ENCODE measurements around the gene GTPBP1. TPM values are rescaled to one million over a fixed set of nuclear protein-coding genes. Genes with fewer than 3 reads are reported as not detected.

The GTPBP1 gene
- polyA plus RNA-seq, 3 donors, result 6.7 to 41.4 (median 12.7) TPM

DNA sequence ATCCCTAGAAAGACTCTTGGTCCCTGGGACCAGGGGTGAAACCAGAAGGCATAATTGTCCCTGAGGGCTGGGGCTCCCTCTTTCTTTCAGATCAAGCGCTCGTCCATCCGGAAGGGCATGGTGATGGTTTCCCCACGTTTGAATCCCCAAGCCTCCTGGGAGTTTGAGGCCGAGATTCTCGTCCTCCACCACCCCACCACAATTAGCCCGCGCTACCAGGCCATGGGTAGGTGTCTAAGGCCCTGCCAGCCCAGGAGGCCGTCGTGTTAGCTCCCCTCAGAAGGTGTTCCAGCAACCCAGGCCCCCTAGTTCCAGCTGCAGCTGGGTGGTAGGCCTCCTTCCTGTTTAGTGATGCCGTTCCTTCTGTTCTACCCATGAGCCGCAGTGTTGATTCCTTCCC, 21.4 kb downstream of the GTPBP1 start:
- TF ChIP-seq CTCF (IDR thresholded peaks at IDR 0.05), result no peak
- H3K36me3 ChIP-seq (replicated peaks in 1 of 2; ENCODE audit: control insufficient read depth in 1 of 2, insufficient read depth in 2 of 2, low read length in 2 of 2), result peaks cover 87 to 100% of the 10 kb centered on the region in 2 donors
- Mint-ChIP-seq H3K27me3 (ENCODE audit: low read depth in 3 of 3) (peaks cover 0 to 3% (median 0%) of the 10 kb centered on the region in 3 donors), H3K27ac (peak overlapping the region in 2 of 7 donors; percentile 68 to 77), H3K9me3 (no peaks in the 10 kb centered on the region), H3K4me3 (no peak overlapping the region), H3K36me3 (peaks cover 86 to 97% of the 10 kb centered on the region in 2 donors), H3K4me1 (no peaks in the 10 kb centered on the region)
- H3K4me2 ChIP-seq (replicated peaks; ENCODE audit: extremely low read depth, low read length, poor library complexity, severe bottlenecking), result no peak overlapping the region
- H3K9ac ChIP-seq (ENCODE audit: insufficient read depth, low read length, poor library complexity, severe bottlenecking), result no peak overlapping the region
- 93% methylated on average over 12 of the region's 12 CpGs for WGBS (ENCODE audit: insufficient coverage)
- H3K4me1 ChIP-seq (ENCODE audit: control insufficient read depth in 1 of 2, insufficient read depth in 2 of 2, low read length in 2 of 2), result no peaks in the 10 kb centered on the region
- H3K79me2 ChIP-seq (ENCODE audit: insufficient read depth, low read length), result no peaks in the 10 kb centered on the region
- H4K20me1 ChIP-seq (ENCODE audit: insufficient read depth, low read length), result peaks cover 77% of the 10 kb centered on the region
- intact Hi-C loops (cut with micrococcal nuclease), result no loop called here
- no peak overlapping the region for H2AFZ ChIP-seq (ENCODE audit: insufficient read depth, low read depth, low read length, poor library complexity, severe bottlenecking)
- H3K27me3 ChIP-seq (ENCODE audit: control insufficient read depth in 2 of 2, insufficient read depth in 2 of 2, low read length in 2 of 2), result no peaks in the 10 kb centered on the region
- no peaks in the 10 kb centered on the region for H3K9me3 ChIP-seq (replicated peaks in 1 of 2; ENCODE audit: control insufficient read depth in 1 of 2, insufficient read depth in 1 of 2, low read length in 2 of 2)
- no peak for DNase-seq
- no peak overlapping the region for H3K27ac ChIP-seq (ENCODE audit: low read depth in 1 of 2, low read length in 2 of 2)
- no peak overlapping the region for H3K4me3 ChIP-seq (replicated peaks in 1 of 3; ENCODE audit: low read depth in 2 of 3, low read length in 3 of 3)

DNA sequence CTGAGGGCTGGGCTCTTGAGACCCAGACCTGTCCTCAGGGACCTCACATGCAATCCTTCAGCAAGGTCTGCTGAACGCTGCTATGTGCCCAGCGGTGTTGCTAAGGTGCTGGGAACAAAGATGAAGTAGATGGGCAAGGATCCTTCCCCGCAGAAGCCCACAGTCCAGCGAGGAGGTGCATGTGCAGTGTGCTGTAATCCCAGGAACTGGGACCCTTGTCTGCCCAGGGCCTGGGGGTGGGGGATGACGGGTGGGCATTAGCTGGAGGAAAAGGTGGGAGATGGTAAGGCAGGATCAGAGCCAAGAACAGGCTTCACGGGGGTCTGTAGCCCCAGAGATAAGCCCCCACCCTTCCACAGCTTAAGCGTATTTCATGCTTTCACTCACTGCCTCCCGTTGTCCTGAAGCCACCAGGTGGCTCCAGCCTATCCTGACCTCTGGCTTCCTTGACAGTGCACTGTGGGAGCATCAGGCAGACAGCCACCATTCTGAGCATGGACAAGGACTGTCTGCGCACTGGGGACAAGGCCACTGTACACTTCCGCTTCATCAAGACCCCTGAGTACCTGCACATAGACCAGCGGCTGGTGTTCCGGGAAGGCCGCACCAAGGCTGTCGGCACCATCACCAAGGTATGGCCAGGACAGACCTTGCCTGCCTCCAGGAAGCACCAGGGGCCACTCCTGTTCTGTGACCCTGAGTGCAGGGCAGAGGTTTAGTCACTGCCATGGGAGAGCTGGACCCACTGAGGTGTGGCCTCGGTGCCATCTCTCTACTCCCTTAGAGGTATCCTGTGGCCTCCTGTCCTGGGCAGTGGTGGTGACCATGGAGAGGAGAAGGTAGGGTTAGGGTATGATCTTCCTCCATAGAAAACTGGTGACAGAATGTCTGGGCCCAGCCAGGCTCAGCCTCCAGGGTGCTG, 22.0 kb downstream of the GTPBP1 start:
- no peak overlapping the region for H3K27ac ChIP-seq (ENCODE audit: low read depth in 1 of 2, low read length in 2 of 2)
- Mint-ChIP-seq H3K9me3 (no peaks in the 10 kb centered on the region), H3K4me1 (no peaks in the 10 kb centered on the region), H3K36me3 (peaks cover 82 to 91% of the 10 kb centered on the region in 2 donors), H3K27ac (peak overlapping the region in 3 of 7 donors; percentile 26 to 68 (median 63)), H3K4me3 (no peak overlapping the region), H3K27me3 (ENCODE audit: low read depth in 3 of 3) (peaks cover 0 to 3% (median 0%) of the 10 kb centered on the region in 3 donors)
- 99% methylated on average over 14 of the region's 15 CpGs for WGBS (ENCODE audit: insufficient coverage)
- no peak overlapping the region for H2AFZ ChIP-seq (ENCODE audit: insufficient read depth, low read depth, low read length, poor library complexity, severe bottlenecking)
- no peaks in the 10 kb centered on the region for H3K4me1 ChIP-seq (ENCODE audit: control insufficient read depth in 1 of 2, insufficient read depth in 2 of 2, low read length in 2 of 2)
- H3K4me3 ChIP-seq (replicated peaks in 1 of 3; ENCODE audit: low read depth in 2 of 3, low read length in 3 of 3), result no peak overlapping the region
- H3K36me3 ChIP-seq (replicated peaks in 1 of 2; ENCODE audit: control insufficient read depth in 1 of 2, insufficient read depth in 2 of 2, low read length in 2 of 2), result peaks cover 83 to 96% of the 10 kb centered on the region in 2 donors
- no peaks in the 10 kb centered on the region for H3K27me3 ChIP-seq (ENCODE audit: control insufficient read depth in 2 of 2, insufficient read depth in 2 of 2, low read length in 2 of 2)
- intact Hi-C loops (cut with micrococcal nuclease), result no loop called here
- TF ChIP-seq CTCF (IDR thresholded peaks at IDR 0.05), result no peak
- DNase-seq, result no peak
- no peaks in the 10 kb centered on the region for H3K9me3 ChIP-seq (replicated peaks in 1 of 2; ENCODE audit: control insufficient read depth in 1 of 2, insufficient read depth in 1 of 2, low read length in 2 of 2)
- no peak overlapping the region for H3K9ac ChIP-seq (ENCODE audit: insufficient read depth, low read length, poor library complexity, severe bottlenecking)
- H3K4me2 ChIP-seq (replicated peaks; ENCODE audit: extremely low read depth, low read length, poor library complexity, severe bottlenecking), result no peak overlapping the region
- H3K79me2 ChIP-seq (ENCODE audit: insufficient read depth, low read length), result no peaks in the 10 kb centered on the region
- peaks cover 84% of the 10 kb centered on the region for H4K20me1 ChIP-seq (ENCODE audit: insufficient read depth, low read length)
